Prostate gland (tissue), 2 donors: ENCODE measurements around the gene IL16. TPM values are rescaled to one million over a fixed set of nuclear protein-coding genes. Genes with fewer than 3 reads are reported as not detected.

Source experiments
- DNase-seq: peaks from one replicate; pipeline ENCODE4 v3.0.0-alpha.2; 2019; ENCODE audit warnings: low spot score
- H3K27ac ChIP-seq, 2 donors: fragments of 200-600 bp; sonication (generic); 2 replicates each; pipeline ENCODE4 v1.5.1; 2017 to 2019
- H3K27me3 ChIP-seq: fragments of 200-600 bp; sonication (generic); replicated peaks from 2 replicates; pipeline ENCODE4 v1.5.1; 2019; ENCODE audit not compliant: insufficient read depth
- H3K36me3 ChIP-seq, 2 donors: fragments of 200-600 bp; sonication (generic); 1 replicate in 1 of 2; 2 replicates in 1 of 2; pipeline versions ENCODE4 v1.5.1 to v1.8.1; 2017 to 2019
- H3K4me1 ChIP-seq: fragments of 200-600 bp; sonication (generic); replicated peaks from 2 replicates; pipeline ENCODE4 v1.5.1; 2019
- H3K4me3 ChIP-seq, 2 donors: fragments of 200-600 bp; sonication (generic); 2 replicates each; pipeline ENCODE4 v1.5.1; 2017 to 2019
- H3K9me3 ChIP-seq: fragments of 200-600 bp; sonication (generic); 2 replicates; pipeline ENCODE4 v1.5.1; 2017
- POLR2A ChIP-seq: fragments of 450-650 bp; IDR thresholded peaks from one replicate; pipeline ENCODE4 v1.6.1; 2016; ENCODE audit warnings: antibody characterized with exemption, mild to moderate bottlenecking
- POLR2AphosphoS5 ChIP-seq: sonication (generic); formaldehyde crosslinking; IDR thresholded peaks from one replicate; pipeline ENCODE4 v1.6.1; 2017; ENCODE audit warnings: antibody characterized with exemption
- WGBS: methylation state at CpG from one replicate; pipeline ENCODE4 v1.1.5; 2018; 5-methylcytosine and 5-hydroxymethylcytosine counted together
- intact Hi-C: fragments of 100-400 bp; cut with DNase I; formaldehyde crosslinking; loops from one replicate; pipeline ENCODE4 v1.14.2; 2022
- total RNA-seq, 2 donors: library from RNA; depleted of rRNA; stranded (reverse); fragments of >200 nt; gene quantifications; one replicate each; pipeline ENCODE4 v1.1.0, GENCODE V29; 2016
- TF ChIP-seq, protein P1 (sequence below), 4 experiments: fragments of 200-600 bp in 2 of 4; fragments of 450-650 bp in 2 of 4; sonication (generic) in 2 of 4; IDR thresholded peaks; 1 replicate in 3 of 4; 2 replicates in 1 of 4; pipeline ENCODE4 v1.5.1; 2016 to 2019; ENCODE audit warnings: antibody characterized with exemption in 4 of 4, mild to moderate bottlenecking in 2 of 4, moderate library complexity in 2 of 4

Gene IL16
- total RNA-seq, 2 donors from 2014 or later = 2.7 to 9.9 TPM

DNA sequence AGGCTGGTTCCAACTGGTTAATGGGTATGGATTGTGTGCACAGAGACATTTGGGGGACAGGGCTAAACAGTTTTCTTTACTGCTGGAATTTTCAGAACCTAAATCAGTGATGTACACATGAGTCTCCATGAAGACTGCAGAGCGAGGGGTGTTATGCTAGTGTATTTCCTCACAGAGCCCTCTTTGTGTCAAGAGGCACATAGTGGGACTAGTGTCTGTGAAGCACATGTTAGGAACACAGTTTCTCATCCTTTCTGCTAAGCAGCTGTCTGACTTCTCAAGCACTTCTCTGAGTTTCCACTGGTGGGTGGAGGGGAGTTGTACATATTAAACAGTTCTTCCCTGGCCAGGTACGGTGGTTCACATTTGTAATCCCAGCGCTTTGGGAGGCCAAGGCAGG lies 136.7 kb downstream of the IL16 start:
- Histone ChIP-seq H3K27ac (no peak overlapping the region), H3K4me1 (peaks cover under 1% of the 10 kb centered on the region), H3K27me3 (no peaks in the 10 kb centered on the region), H3K9me3 (no peaks in the 10 kb centered on the region), H3K4me3 (no peak overlapping the region), H3K36me3 (no peaks in the 10 kb centered on the region)
- TF ChIP-seq, protein P1, sequence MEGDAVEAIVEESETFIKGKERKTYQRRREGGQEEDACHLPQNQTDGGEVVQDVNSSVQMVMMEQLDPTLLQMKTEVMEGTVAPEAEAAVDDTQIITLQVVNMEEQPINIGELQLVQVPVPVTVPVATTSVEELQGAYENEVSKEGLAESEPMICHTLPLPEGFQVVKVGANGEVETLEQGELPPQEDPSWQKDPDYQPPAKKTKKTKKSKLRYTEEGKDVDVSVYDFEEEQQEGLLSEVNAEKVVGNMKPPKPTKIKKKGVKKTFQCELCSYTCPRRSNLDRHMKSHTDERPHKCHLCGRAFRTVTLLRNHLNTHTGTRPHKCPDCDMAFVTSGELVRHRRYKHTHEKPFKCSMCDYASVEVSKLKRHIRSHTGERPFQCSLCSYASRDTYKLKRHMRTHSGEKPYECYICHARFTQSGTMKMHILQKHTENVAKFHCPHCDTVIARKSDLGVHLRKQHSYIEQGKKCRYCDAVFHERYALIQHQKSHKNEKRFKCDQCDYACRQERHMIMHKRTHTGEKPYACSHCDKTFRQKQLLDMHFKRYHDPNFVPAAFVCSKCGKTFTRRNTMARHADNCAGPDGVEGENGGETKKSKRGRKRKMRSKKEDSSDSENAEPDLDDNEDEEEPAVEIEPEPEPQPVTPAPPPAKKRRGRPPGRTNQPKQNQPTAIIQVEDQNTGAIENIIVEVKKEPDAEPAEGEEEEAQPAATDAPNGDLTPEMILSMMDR (IDR thresholded peaks at IDR 0.05) = no peak
- TF ChIP-seq POLR2AphosphoS5 (no peak), POLR2A (no peak)
- WGBS = 92% methylated on average over 3 of the region's 3 CpGs
- no peak for DNase-seq
- intact Hi-C loops = loop anchor here (10.0 kb wide), 1 partner anchor 59 kb away; no protein-coding TSS in a partner anchor

GRCh38 chr15:81334768-81335435 lies 138.2 kb downstream of the IL16 start:
- no peak overlapping the region for H3K27ac ChIP-seq
- no peak for DNase-seq
- TF ChIP-seq POLR2AphosphoS5 = no peak
- 93% methylated on average over 10 of the region's 10 CpGs for WGBS
- H3K9me3 ChIP-seq = no peaks in the 10 kb centered on the region
- H3K4me1 ChIP-seq = peaks cover 4% of the 10 kb centered on the region
- H3K4me3 ChIP-seq = no peak overlapping the region
- intact Hi-C loops = loop anchor here (5.0 to 10.0 kb wide), 2 partner anchors 42 to 60 kb away; no protein-coding TSS in a partner anchor
- H3K27me3 ChIP-seq = no peaks in the 10 kb centered on the region
- H3K36me3 ChIP-seq = no peaks in the 10 kb centered on the region

DNA sequence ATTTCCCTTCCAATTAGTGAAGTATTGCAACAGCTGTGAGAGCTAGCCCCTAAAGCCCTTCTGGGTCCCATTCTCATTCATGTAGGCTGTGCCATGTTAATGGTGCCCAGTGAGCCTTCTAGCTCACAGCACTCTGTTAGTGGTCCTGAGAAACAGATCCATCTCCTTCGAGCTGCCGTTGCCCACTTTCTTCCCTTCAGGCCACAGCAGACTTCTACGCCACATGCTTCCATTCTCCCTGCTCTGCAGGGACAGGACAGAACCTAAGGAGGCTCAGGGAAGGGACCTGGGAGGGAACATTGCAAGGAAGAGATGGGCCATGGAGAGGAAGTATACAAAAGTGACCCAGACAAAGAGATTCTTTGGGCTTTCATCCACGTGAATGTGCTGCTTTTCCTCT lies 139.0 kb downstream of the IL16 start:
- peaks cover 4% of the 10 kb centered on the region for H3K4me1 ChIP-seq
- H3K27me3 ChIP-seq = no peaks in the 10 kb centered on the region
- intact Hi-C loops = loop anchor here (5.0 to 10.0 kb wide), 2 partner anchors 42 to 61 kb away; no protein-coding TSS in a partner anchor
- TF ChIP-seq POLR2A (no peak), POLR2AphosphoS5 (no peak)
- TF ChIP-seq, protein P1 (IDR thresholded peaks at IDR 0.05) = no peak
- H3K27ac ChIP-seq = no peak overlapping the region
- H3K9me3 ChIP-seq = no peaks in the 10 kb centered on the region
- no peak overlapping the region for H3K4me3 ChIP-seq
- no peaks in the 10 kb centered on the region for H3K36me3 ChIP-seq
- 95% methylated on average over 4 of the region's 4 CpGs for WGBS
- no peak for DNase-seq

DNA sequence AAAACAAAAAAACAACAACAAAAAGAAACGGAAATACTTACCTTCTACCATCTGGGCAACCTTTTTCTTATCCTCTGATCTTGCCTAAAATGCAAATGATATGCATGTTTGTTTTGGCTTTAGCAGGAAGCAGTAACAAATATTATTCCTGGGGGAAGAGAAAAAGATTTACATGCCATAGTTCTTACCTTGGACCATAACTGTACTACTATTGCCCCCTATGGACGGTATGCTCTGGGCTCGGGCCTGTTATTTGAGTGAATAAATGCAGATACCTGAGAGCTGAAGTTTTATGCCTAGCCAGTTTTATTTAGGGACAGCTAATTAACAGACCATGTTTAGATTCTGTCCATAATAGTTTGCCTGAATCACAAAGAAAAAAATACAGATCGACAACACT lies 139.9 kb downstream of the IL16 start:
- H3K4me1 ChIP-seq = peaks cover 4% of the 10 kb centered on the region
- no peak overlapping the region for H3K4me3 ChIP-seq
- H3K36me3 ChIP-seq = no peaks in the 10 kb centered on the region
- no peak for TF ChIP-seq POLR2A
- TF ChIP-seq, protein P1 (IDR thresholded peaks at IDR 0.05) = no peak
- no peak for TF ChIP-seq POLR2AphosphoS5
- intact Hi-C loops = loop anchor here (5.0 to 10.0 kb wide), 2 partner anchors 41 to 62 kb away; no protein-coding TSS in a partner anchor
- 91% methylated on average over 4 of the region's 4 CpGs for WGBS
- H3K27me3 ChIP-seq = no peaks in the 10 kb centered on the region
- DNase-seq = no peak
- H3K9me3 ChIP-seq = no peaks in the 10 kb centered on the region
- no peak overlapping the region for H3K27ac ChIP-seq

GRCh38 chr15:81337241-81337640 lies 140.6 kb downstream of the IL16 start:
- no peaks in the 10 kb centered on the region for H3K9me3 ChIP-seq
- H3K4me1 ChIP-seq = peaks cover 4% of the 10 kb centered on the region
- 74% methylated on average over 3 of the region's 3 CpGs for WGBS
- H3K4me3 ChIP-seq = no peak overlapping the region
- no peaks in the 10 kb centered on the region for H3K36me3 ChIP-seq
- H3K27me3 ChIP-seq = no peaks in the 10 kb centered on the region
- H3K27ac ChIP-seq = no peak overlapping the region
- DNase-seq = no peak
- intact Hi-C loops = loop anchor here (5.0 to 10.0 kb wide), 2 partner anchors 40 to 62 kb away; no protein-coding TSS in a partner anchor
- TF ChIP-seq POLR2A (no peak), POLR2AphosphoS5 (no peak)
